Esophagus squamous epithelium (tissue), 5 donors: ENCODE results near the gene TRIM50. TPM values are rescaled to one million over a fixed set of nuclear protein-coding genes. Genes with fewer than 3 reads are reported as not detected.

Source experiments
- DNase-seq: peaks from one replicate; lab custom pipeline; 2025; lab: John Stamatoyannopoulos, UW
- H3K27ac ChIP-seq, 4 donors: fragments of 200-600 bp; sonication (generic); one replicate each; pipeline ENCODE4 v1.5.1; 2016 to 2019; ENCODE audit warnings: mild to moderate bottlenecking in 1 of 4
- H3K27me3 ChIP-seq, 4 donors: fragments of 200-600 bp; sonication (generic); 1 replicate in 3 of 4; 2 replicates in 1 of 4; pipeline versions ENCODE4 v1.5.1 to v1.6.0; 2017 to 2021; ENCODE audit warnings: antibody characterized with exemption in 1 of 4
- H3K36me3 ChIP-seq, 3 donors: fragments of 200-600 bp; sonication (generic); one replicate each; pipeline ENCODE4 v1.5.1; 2016 to 2019
- H3K4me1 ChIP-seq, 3 donors: fragments of 200-600 bp; sonication (generic); one replicate each; pipeline ENCODE4 v1.5.1; 2017 to 2019
- H3K4me3 ChIP-seq, 4 donors: fragments of 200-600 bp; sonication (generic); 1 replicate in 3 of 4; 2 replicates in 1 of 4; pipeline ENCODE4 v1.5.1; 2016 to 2019; ENCODE audit warnings: mild to moderate bottlenecking in 2 of 4, moderate library complexity in 1 of 4
- H3K9me3 ChIP-seq, 3 donors: fragments of 200-600 bp; sonication (generic); one replicate each; pipeline ENCODE4 v1.5.1; 2016 to 2019
- CTCF ChIP-seq, 6 experiments: fragments of 450-650 bp in 4 of 6; fragments of 200-600 bp in 2 of 6; sonication (generic) in 2 of 6; IDR thresholded peaks; one replicate each; pipeline ENCODE4 v1.5.1; 2016 to 2019; ENCODE audit warnings: antibody characterized with exemption in 6 of 6, mild to moderate bottlenecking in 4 of 6, moderate library complexity in 4 of 6
- POLR2A ChIP-seq, 4 donors: fragments of 450-650 bp; IDR thresholded peaks; one replicate each; pipeline ENCODE4 v1.6.1; 2017; ENCODE audit warnings: antibody characterized with exemption in 4 of 4, mild to moderate bottlenecking in 4 of 4, moderate library complexity in 3 of 4
- WGBS, 2 donors: methylation state at CpG; one replicate each; pipeline ENCODE4 v1.1.5; 2018; 5-methylcytosine and 5-hydroxymethylcytosine counted together
- intact Hi-C: fragments of 100-400 bp; cut with DNase I; formaldehyde crosslinking; loops from one replicate; pipeline ENCODE4 v1.15.0; 2022
- total RNA-seq, 4 donors: library from RNA; depleted of rRNA; stranded (reverse); fragments of >200 nt; gene quantifications; one replicate each; pipeline ENCODE4 v1.1.0, GENCODE V29; 2016
- donor health status: DM: yes; HTN: yes; CAD: no.

Gene TRIM50
- total RNA-seq, 4 donors from 2014 or later = 0.19 TPM; not detected in 3

DNA sequence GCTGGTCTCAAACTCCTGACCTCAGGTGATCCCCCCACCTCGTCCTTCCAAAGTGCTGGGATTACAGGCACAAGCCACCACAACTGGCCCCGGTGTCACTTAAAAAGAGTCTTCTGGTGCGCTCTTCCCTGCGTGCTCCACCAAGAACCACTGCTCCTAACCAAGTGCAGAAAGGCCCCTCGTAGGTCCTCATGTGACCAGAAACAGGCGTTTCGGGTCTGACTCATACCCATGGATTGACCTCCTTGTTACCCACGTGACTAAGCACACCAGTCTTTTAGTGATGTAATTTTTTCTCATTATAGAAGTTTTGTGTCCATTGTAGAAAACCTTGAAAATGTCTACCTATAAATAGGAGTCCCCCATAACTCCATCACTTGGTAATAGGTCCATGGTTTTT is 14.0 kb upstream of the TRIM50 start:
- H3K4me3 ChIP-seq = no peak overlapping the region
- intact Hi-C loops = no loop called here
- DNase-seq = no peak
- peaks cover 0 to 33% (median 0%) of the 10 kb centered on the region in 4 donors for H3K27me3 ChIP-seq
- WGBS, 2 donors = 47 to 50% methylated on average over 7 to 8 of the region's 8 CpGs
- H3K27ac ChIP-seq = no peak overlapping the region
- H3K9me3 ChIP-seq = no peaks in the 10 kb centered on the region
- H3K4me1 ChIP-seq = peaks cover 0 to 7% (median 0%) of the 10 kb centered on the region in 3 donors
- TF ChIP-seq POLR2A (IDR thresholded peaks at IDR 0.05) (no peak), CTCF (IDR thresholded peaks at IDR 0.05) (no peak)
- no peaks in the 10 kb centered on the region for H3K36me3 ChIP-seq

DNA sequence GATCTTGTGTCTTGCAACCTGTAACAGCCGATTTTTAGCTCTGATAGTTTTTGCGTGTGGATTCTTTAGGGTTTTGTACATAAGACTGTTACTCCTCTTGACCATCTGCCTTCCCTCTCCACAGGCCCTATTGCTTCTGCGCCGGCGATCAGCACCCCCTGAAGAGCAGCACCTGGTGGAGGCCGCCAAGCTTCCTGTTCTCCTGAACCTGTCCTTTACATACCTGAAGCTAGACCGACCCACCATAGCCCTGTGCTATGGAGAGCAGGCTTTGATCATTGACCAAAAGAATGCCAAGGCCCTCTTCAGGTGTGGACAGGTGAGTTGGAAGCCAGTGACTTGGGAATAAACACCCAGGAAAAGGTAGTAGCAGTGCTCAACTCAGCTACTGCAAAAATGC is 12.6 kb upstream of the TRIM50 start:
- WGBS, 2 donors = 73 to 80% methylated on average over 7 of the region's 7 CpGs
- H3K9me3 ChIP-seq = no peaks in the 10 kb centered on the region

DNA sequence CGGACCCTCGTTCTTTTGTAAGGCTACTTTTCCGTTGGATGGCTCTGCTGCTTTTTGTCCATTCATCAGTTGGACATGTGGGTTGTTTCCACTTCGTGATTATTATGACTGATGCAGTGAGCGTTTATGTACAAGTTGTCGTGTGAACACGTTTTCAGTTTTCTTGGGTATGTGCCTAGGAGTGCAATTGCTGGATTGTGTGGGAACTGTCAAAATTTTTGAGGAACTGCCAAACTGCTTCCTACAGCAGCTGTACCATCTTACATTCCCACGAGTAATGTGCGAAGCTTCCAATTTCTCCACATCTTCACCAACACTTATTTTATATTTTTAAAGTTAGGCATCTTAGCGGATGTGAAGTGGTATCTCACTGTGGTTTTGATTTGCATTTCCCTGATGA is 10.4 kb upstream of the TRIM50 start:
- WGBS, 2 donors = 58 to 65% methylated on average over 10 of the region's 10 CpGs

More for the DNA sequence above, 12.6 kb upstream of the TRIM50 start:
- Histone ChIP-seq H3K4me3 (no peak overlapping the region), H3K27ac (no peak overlapping the region), H3K4me1 (peaks cover 0 to 7% (median 0%) of the 10 kb centered on the region in 3 donors), H3K27me3 (peaks cover 0 to 21% (median 0%) of the 10 kb centered on the region in 4 donors), H3K36me3 (no peaks in the 10 kb centered on the region)
- intact Hi-C loops = no loop called here
- no peak for DNase-seq
- no peak for TF ChIP-seq POLR2A (IDR thresholded peaks at IDR 0.05)
- no peak for TF ChIP-seq CTCF (IDR thresholded peaks at IDR 0.05)

DNA sequence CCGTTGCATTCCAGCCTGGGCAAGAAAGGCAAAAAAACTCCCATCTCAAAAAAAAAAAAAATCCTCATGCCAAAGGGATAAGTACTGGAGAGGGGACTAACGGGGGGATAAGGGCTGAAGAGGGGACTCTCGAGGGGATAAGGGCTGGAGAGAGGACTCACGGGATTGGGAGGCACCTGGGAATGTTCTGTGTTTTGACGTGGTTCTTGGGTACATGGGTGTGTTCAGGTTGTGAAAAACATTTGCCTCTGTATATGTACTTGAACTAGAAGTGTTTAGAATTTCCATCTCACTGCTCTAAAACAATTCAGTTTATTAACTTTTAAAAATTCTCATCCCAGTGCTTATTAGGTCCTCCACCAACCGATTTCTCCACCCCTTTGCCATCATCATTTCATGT is 4.6 kb upstream of the TRIM50 start:
- TF ChIP-seq POLR2A (IDR thresholded peaks at IDR 0.05) (no peak), CTCF (IDR thresholded peaks at IDR 0.05) (no peak)
- intact Hi-C loops = no loop called here
- no peaks in the 10 kb centered on the region for H3K9me3 ChIP-seq
- DNase-seq = no peak
- peaks cover 0 to 7% (median 0%) of the 10 kb centered on the region in 4 donors for H3K27me3 ChIP-seq
- no peaks in the 10 kb centered on the region for H3K36me3 ChIP-seq
- no peaks in the 10 kb centered on the region for H3K4me1 ChIP-seq
- H3K4me3 ChIP-seq = no peak overlapping the region
- WGBS, 2 donors = 59 to 66% methylated on average over 6 of the region's 6 CpGs
- H3K27ac ChIP-seq = no peak overlapping the region

More for the DNA sequence above, 10.4 kb upstream of the TRIM50 start:
- intact Hi-C loops = no loop called here
- DNase-seq = no peak
- Histone ChIP-seq H3K4me1 (peaks cover 0 to 7% (median 0%) of the 10 kb centered on the region in 3 donors), H3K9me3 (no peaks in the 10 kb centered on the region), H3K4me3 (no peak overlapping the region), H3K27me3 (peaks cover 0 to 21% (median 0%) of the 10 kb centered on the region in 4 donors), H3K27ac (no peak overlapping the region), H3K36me3 (no peaks in the 10 kb centered on the region)
- no peak for TF ChIP-seq POLR2A (IDR thresholded peaks at IDR 0.05)
- no peak for TF ChIP-seq CTCF (IDR thresholded peaks at IDR 0.05)

DNA sequence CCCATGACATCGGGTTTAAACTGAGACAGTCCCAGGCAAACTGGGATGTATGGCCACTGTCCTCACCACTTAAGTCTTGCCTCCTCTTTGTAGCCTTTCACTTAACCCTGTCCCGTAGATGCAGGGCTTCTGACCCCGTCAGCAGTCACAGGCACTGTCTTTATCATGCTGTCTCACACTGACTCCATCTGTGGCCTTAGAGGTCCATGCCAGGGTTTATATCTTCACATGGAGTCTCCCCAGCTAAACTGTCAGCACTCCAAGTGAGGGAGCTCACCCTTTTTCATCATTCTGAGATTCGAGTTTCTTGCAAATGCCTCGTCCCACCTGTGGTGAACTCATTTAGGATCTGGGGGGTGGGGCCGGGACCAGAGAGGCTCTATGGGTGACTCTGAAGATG is 2.9 kb upstream of the TRIM50 start:
- intact Hi-C loops = no loop called here
- Histone ChIP-seq H3K4me1 (no peaks in the 10 kb centered on the region), H3K36me3 (no peaks in the 10 kb centered on the region), H3K27me3 (peaks cover 0 to 7% (median 0%) of the 10 kb centered on the region in 4 donors), H3K9me3 (no peaks in the 10 kb centered on the region), H3K27ac (no peak overlapping the region), H3K4me3 (no peak overlapping the region)
- 74 to 79% methylated on average over 3 to 5 of the region's 6 CpGs for WGBS, 2 donors
- DNase-seq = no peak
- TF ChIP-seq CTCF (IDR thresholded peaks at IDR 0.05) (no peak), POLR2A (IDR thresholded peaks at IDR 0.05) (no peak)
